ENCODE data around the gene COL4A5.

The COL4A5 gene

DNA sequence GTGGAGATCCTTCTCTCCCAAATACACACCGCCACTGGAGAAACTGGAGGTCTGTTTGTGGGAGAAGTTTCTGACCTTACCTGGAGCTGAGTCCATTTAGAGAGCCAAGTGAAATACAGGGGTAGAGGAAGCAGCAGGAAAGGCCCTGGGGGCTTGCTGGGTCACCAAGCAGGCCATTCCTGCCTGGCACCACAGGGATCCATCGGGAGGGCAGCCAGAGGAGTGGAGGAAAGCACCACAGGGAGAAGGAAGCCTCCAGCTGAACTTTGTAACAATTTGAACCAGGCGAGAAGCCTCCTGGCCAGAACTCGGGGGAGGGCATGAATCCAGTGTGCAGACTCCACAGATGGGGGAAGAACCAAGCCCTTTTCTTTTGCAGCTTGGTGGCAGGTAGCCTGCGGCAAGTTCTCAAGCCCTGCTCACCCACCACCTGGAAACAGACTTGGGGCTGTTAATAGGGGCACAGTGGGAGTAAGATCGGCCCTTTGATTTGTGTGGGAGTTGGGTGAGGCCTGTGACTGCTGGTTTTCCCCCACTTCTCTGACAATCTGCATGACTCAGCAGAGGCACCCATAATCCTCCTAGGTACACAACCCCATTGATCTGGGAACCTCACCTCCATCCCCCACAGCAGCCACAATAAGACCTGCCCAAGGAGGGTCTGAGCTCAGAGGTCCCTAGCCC, 202.1 kb downstream of the COL4A5 start:
- no peak for DNase-seq (ENCODE audit: low spot score)

DNA sequence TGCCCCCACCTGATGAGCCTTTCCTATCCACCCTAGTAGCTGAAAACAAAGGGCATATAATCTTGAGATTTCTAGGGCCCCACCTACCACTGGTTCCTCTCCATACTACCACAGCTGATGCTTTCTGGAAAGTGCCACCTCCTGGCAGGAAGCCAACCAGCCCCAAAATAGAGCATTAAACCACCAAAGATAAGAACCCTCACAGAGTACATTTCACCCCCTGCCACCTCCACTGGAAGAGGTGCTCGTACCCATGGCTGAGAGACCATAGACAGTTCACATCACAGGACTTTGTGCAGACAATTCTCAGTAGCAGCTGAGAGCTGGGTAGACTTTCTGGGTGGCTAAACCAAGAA, 202.6 kb downstream of the COL4A5 start:
- no peak for DNase-seq (ENCODE audit: low spot score)

DNA sequence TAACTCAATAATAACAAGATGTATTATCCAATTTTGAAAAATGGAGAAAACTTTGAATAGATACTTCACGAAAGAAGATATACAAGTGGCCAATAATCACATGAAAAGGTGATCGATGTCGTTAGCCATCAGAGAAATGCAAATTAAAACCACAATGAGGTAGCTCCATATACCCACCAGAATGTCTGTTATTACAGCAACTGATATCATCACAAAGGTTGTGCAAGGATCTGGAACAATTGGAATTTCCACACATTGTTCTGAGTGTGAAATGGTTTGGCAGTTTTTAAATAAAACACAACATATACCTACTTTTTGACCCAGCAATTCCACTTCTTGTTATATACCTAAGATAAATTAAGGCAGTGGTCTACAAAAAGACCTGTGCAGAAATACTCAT, 225.1 kb downstream of the COL4A5 start:
- DNase-seq (ENCODE audit: low spot score): no peak

DNA sequence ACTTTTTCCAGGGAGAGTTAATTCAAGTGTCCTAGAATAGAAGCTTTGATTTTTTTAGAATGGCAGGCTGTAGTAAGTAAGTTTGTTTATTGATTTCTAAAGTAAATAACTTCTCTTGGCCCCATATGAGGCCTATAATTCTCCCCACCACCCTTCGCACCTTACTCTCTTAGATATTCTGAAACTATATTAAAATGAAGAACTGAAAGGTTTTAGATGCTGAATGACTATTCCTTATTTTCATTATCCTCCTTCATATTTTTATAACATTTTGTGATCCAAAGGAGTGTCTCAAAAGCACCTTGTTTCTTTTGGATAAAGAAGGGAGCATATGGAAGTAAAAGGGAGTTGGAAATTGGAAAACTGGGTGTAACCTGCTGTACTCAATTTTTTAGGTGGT, 226.5 kb downstream of the COL4A5 start:
- DNase-seq (ENCODE audit: low spot score): no peak

DNA sequence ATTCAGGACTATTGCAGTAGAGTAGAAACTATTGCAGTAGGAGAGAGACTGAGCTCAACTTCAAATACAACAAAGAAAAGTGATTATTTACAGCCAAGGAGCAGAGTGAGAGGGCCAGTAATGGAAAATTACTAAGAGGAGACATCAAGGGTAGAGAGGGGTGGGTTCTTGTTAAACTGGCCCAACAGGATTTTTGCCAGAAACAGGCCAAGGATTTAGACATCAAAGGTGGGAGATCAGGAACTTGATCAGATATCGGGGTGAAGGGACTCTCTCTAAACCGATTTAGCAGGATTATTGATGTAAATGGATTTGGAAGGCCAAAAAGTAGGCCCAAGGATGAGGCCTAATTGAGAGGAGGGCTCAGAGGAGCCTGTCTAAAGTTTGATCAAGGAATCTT, 231.9 kb downstream of the COL4A5 start:
- no peak for DNase-seq (ENCODE audit: low spot score)

DNA sequence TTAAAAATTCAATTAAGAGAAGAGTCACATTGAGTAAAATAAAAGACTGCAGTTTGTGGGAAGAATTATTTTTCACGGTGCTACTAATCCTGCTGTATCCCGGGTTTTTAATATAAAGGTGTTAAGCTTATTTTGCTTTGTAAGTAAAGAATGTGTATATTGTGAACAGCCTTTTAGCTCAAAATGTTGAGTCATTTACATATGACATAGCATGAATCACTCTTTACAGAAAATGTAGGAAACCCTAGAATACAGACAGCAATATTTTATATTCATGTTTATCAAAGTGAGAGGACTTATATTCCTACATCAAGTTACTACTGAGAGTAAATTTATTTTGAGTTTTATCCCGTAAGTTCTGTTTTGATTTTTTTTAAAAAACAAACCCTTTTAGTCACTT, 257.1 kb downstream of the COL4A5 start:
- no peak for DNase-seq (ENCODE audit: low spot score)

DNA sequence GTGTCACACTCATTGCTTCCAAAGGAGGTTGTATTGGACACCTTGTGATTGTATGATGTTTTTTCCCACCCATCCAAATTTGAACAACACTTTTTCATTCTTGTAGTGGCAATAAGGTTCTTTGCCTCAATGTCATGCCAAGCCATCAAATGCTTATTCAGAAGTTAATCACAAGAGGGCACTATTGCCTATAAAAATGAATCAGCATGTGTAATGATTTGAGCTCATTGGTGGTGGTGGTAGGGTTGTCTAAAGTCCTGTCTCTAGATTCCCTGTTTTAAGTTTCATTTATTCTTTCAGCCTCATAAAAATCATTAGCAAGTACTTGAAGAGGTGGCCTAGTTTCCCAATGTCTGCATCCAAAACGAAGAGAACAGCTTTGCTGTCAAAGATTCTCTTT, 259.7 kb downstream of the COL4A5 start:
- DNase-seq (ENCODE audit: low spot score): peak; percentile 49

DNA sequence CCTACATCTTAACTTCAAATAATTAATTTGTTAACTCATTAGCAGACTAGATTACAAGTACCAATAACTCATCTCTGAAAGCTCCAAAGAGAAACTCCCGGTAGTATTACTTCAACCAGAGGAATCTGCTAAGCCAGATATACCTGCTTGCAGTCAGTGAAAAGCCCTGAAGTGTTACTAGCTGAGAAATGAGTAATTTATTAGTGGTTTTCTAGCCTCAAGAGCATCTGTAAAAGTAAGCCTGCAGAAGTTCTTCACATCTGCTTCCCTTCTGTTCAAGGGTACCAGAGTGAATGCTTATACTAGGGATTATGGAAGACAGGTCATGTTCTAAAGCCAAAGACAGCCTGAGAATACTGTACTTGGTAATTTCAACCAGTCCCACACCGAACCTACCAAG, 262.0 kb downstream of the COL4A5 start:
- DNase-seq (ENCODE audit: low spot score): peak; percentile 9

DNA sequence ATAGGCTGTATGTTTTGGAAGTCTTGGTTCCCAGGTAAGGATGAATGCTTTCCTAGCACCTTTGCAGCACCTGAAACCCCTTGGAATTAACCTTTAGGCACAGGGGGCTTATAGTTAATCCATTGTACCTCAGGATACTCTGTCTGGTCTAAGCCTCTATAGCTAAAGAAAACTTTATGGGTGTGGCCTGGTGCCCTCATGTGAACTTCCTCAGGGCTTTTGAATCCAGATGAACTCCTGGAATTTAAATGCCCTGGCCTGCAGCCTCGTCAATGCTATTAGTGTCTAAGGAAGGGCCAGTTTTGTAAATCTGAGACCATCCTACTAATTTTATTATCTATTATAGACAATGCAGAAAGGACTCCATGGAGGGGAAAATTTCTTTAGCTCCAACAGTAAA, 262.9 kb downstream of the COL4A5 start:
- DNase-seq (ENCODE audit: low spot score): no peak

DNA sequence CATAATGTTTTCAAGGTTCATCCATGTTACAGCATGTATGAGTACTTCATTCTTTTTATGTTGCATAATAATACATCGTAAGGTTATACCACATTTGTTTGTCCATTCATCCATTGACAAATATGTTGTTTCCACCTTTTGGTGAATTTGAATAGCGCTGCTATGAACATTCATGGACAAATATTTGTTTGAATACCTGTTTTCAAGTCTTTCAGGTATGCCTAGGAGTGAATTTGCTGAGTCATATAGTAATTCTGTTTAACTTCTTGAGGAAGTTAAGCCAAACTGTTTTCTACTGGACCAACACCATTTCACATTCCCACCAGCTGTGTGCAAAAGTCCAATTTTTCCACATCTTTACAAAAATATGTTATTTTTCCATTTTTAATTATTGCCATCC, 265.2 kb downstream of the COL4A5 start:
- no peak for DNase-seq (ENCODE audit: low spot score)

DNA sequence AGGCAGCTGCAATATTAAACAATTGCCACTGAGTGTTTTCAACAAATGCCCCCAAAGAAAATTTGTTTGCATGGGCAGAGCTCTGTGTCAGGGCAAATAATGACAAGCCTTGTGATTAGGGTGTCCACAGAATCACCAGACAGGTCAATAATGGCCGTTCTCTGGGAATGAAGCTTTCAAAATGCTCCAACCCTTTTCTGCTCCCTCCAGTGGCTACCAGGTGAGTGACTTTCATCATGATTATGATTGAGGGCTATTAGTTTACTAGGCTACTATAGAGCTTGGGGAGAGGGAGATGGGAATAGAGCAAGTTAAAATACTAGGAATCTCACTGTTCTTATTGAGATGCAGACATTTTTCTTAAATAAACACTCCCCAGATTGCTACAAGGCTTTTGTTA, 273.2 kb downstream of the COL4A5 start:
- DNase-seq (ENCODE audit: low spot score): no peak

DNA sequence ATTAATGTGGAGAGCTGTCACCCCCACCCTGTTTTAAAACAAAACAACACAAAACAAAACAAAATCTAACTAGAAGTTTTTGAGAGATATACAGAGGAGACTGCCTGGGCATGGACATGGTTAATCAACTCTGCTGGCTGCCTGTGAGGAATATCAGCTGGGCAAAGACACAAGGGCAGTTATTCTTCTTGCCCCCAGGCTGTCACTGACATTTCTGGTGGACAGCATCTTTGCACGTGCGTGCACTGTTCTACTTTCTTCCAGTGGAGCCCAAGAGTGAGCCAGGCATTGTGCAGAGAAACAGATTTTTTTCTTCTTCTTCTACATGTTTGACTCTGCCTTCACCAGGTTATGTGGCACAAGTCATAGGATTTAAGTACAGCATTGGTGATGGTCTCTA, 282.9 kb downstream of the COL4A5 start:
- DNase-seq (ENCODE audit: low spot score): no peak

DNA sequence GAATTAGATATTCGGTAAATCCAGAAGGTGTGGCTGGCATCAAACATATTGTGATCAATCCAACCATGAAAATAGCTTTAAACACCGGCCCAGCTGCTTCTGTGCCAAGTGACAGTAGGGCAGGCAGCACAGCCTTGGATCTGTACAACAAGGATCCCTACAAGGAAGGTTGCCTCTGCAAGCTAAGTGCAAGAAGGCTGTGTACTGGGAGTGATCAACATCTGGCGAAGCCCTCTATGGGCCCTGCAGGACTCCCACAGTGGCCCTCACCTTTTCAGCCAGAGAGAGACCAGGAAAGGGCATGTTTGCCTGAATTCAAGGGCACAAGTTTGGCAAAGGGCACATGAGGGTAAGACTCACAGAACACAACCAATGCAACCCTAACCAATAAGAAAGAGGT, 287.1 kb downstream of the COL4A5 start:
- DNase-seq (ENCODE audit: low spot score): no peak

DNA sequence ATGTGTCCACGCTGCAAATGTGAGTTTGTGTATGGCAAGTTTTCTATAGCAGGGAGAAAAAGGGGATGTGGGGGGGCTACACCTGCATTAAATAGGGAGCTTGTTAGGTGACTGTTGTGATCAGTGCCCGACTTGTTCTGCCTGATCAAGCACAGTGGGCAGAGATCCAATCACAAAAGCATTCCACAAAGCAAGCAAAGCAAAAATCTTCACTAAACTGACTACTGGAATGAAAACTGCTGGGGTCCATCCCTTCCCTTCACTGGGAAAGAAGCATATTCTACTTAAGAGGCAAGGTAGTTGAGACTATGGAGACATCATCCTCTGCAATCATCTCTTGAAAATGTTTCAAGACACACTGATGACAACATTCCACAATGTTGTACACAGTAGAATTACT, 291.5 kb downstream of the COL4A5 start:
- DNase-seq (ENCODE audit: low spot score): no peak

DNA sequence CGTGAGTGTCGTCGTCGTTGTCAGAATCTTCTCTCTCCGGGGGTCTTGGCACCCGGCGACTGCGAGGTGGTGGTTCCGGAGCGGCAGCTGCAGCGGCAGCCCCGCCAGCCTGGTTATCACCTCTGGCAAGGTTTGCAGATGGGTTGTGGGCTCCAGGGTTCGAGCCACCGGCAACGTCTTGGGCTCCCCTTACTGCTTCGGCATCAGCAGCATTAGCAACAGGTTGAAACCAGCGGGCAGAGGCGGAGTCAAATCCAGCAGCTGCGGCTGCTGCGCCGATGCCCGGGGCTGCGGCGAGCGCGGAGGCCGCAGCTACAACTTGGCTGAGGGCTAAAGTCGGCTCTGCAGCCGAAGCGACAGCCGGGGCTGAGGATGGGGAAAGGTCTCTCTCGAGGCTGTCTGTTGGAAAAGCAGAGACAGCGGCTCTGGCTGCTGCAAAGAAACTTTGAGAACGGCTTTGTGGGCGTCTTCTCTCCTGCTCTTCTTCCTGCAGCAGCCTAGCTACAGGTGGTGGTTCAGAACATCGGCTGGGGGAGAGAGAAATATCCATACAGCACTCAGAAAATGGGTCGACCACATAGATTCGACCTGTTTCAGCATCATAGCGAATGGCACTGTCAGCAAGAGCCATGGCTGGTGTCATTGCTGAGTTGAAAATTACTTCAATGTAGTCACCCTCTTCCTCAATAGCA, 293.1 kb downstream of the COL4A5 start:
- no peak for DNase-seq (ENCODE audit: low spot score)

DNA sequence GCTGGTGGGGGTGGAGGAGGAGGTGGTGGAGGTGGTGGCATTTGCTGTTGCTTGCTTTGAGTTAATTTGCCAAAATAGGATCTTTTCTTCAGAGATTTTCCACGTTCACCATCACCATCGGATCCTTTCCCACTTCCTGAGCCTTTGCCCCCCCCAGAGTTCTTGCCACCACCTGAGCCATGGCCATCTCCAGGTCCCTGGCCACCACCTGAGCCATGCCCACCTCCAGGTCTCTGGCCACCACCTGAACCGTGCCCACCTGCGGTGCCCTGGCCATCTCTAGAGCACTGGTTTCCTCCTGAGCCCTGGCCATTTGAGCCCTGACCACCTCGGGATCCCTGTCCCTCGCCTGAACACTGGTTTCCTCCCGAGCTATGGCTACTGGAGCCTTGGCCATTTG, 294.8 kb downstream of the COL4A5 start:
- no peak for DNase-seq (ENCODE audit: low spot score)

DNA sequence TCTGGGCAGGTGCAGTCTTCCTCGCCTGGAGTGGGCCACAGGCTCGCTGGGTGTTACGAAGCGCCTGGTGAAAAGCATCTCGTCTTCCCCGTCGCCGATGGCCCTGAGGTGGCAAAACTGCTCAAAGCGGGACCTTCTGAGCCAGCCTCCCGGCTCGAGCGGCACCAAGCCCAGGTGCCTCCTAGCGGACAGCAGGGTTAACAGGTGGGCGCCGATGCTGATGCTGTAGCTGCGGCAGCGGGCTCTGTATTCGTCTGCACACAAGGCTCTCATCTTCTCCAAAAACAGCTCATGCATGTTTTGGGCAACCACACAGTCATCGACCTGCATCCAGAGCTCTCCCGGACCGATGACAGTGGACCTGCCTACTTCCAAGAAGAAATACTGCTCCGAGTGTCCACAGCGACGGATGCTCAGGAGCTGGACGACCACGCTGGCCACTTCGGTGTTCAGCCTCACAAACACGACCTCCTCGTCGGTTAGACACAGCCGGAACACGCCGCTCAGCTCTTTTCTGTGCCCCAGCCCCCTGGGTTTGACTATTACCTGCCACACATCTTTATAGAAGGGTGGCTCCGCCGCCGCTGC, 295.5 kb downstream of the COL4A5 start:
- peak; percentile 17 for DNase-seq (ENCODE audit: low spot score)

DNA sequence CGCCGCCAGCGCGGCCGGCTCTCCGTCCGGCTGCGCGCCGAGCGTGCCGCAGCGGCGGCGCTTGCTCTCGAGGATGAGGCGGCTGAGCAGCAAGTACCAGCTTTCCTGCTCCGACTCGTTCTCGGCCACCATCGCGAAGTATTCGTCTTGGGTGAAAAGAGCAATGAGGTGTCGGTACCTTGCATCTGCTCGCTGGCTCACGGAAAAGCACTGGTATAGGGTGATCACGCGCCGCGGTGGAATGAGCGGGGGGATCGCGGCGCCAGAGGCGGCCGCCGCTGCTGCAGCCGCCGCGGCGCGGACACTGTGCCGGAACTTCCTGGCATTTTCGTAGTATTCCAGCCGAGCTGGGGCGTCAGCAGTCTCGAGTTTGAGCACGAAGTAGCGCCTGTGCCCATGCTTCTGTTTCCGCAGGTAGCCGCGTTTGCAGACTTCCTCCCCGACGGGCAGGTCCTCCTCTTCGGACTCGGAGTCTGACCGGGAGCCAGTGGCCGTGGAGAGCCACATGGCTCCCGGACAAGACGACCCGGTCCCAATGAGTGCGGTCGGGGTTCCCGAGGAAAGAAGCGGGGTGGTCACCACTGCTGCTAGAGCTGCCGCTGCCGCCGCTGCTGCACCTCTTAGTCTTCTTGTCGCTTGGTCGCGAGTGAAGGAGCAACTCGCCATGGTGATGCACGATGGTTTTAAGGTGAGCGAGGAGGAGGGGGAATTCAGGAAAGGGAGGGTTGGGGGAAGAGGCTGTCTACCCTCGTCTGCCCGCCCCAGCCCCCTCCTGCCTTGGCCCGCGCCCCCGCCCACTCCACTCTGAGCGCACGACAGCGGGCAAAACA, 296.3 kb downstream of the COL4A5 start:
- peak; percentile 9 for DNase-seq (ENCODE audit: low spot score)

DNA sequence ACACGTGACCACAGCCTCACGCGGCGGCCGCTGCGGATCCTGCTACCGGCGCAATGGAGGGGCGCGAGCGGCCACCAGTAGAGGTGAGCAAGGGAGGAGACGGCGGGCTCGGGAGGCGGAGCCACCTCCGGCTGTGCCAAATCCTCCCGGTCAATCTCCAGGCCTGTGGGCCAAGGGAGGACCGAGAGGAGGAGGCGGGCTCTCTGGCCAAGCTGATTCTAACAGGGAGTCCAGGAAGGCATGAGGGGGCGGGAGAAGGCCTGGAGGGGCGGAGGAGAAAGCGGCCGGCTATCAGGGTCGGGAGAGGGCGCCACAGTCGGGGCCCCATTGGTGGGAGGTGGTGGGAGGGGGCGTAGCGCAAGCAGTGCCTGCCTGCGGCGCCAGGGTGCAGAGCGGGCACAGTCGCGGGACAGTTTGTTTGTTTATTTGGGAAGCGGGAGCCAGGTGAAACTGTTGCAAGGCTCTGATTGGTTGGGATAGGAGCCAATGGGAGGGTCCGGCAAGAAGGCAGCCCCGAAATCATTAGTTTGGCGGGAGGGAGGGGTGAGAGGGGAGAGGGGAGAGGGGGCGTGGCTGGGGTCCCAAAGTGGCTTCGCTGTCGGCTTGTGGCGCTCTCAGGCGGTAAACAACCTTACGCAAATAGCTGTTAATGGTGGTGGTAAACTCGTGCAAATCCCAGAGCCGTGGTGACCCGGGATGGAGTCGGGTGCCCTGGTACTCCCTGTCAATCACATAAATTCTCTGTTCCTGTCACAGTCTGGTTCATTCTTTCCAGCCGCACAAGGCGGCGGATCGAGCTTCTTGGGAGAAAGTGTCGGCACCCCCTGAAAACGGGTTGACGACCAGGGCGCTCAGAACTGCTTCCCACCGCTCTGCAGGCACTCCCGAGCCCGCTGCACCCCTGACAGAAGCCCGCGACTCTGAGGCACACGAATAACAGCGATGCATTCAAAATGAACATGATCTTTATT, 297.2 kb downstream of the COL4A5 start, which contains the start of gene IRS4:
Gene IRS4, minus strand, starts transcription at position 55 of the 971 bp plus-strand sequence.
- DNase-seq (ENCODE audit: low spot score): peak; percentile 17

DNA sequence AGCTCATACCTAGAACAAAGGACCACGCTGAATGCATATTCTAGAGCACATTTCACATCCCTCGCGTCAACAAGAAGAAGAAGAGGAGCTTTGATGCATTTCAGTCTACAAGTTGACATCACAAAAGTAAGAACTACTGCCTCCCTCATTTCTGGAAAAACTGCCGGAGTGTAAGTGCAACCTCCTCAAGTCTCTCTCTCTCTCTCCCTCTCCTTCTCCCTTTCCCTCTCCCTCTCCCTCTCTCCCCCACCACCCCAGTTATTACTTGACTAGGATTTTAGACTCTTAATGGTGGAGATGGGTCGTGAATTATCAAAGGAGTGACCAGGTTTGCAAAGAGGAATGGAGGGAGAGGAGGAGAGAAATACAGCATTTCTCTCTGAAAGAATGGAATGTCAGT, 298.1 kb downstream of the COL4A5 start:
- DNase-seq (ENCODE audit: low spot score): no peak

DNA sequence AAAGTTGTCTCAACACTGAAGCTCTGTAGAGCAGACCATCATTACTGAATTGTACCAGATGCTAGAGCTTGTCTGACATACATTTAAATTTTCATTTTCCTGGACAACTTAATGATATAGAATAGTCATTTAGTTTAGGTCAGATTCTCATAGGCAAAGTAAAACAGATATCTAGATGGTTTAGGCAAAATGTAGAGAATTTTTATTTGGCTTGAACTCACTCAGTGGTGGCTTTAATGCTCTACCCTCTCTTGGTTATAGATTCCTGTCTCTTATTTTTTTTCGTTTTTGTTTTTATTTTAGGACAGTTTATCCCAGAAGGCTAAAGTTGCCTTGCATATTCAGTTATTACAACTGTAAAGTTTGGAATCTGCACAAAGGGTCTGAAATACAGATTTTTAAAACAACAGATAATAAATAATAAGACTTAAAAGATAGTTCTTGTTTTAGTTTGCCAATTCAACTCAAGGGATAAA, 300.7 kb downstream of the COL4A5 start:
- no peak for DNase-seq (ENCODE audit: low spot score)

Data from kidney tubule cell (primary cell).